AG20443 (cell line): ENCODE measurements around the gene BTBD16.
A peak's percentile ranks its signal among the peaks of the same experiment; 100 is the strongest.

Experiments
- DNase-seq: peaks from one replicate; pipeline ENCODE4 v3.0.0; 2012; ENCODE audit warnings: low spot score, mixed read lengths

Gene BTBD16

DNA sequence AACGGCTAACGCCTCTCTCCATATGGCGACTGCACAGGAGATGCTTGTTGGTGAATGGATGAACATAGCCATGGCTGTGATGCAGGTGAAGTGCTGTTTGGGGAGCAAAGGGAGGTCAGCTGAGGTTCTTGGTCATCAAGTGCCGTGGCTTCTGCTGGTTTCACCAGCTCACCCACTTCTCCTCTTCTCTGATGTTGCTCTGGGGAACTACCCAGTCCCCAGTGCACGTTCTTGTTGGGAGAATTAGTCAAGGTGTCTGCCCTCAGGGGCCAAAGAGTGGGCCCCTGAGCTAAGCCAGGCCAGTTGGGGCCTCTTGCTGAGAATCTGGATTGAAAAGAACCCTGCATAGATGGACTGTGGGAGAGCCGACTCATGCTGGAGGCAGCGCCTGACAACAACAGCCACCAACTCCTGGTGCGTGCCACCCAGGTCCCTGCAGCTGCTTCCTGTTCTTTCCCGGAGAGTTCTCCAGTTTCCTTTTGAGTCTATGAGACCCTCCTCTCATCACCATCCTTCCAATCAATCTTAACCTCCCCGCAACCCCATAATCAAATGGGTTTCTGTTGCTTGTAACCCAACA lies 3.0 kb downstream of the BTBD16 start:
- DNase-seq, result no peak

DNA sequence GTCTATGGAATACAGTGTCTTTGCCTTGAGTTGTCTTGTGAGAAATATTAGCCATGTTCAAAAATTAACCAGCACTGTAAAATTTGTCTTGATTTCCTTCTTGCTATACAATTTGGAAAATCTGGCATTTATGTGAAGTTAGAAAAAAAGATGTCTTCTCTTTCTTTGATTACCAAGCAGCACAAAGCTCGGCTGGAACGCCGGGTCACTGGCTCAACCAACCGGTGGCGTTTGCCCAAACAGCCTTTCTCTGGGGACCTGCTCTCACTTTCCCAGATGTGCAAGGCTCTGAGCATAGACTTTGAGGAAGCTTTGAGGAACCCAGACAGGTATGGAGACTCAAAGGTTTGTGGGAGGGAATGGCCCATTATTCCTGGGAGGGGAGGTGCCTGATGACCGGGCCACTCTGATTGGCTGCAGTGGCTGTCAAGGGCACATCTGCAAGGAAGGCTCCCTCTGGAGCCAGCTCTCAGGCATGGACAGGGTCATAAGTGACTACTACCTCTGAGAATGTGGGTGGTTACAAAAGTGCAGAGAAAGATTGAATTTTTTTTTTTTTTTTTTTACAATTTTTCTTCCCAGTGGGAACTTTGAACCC lies 5.6 kb downstream of the BTBD16 start:
- peak; percentile 64 for DNase-seq

DNA sequence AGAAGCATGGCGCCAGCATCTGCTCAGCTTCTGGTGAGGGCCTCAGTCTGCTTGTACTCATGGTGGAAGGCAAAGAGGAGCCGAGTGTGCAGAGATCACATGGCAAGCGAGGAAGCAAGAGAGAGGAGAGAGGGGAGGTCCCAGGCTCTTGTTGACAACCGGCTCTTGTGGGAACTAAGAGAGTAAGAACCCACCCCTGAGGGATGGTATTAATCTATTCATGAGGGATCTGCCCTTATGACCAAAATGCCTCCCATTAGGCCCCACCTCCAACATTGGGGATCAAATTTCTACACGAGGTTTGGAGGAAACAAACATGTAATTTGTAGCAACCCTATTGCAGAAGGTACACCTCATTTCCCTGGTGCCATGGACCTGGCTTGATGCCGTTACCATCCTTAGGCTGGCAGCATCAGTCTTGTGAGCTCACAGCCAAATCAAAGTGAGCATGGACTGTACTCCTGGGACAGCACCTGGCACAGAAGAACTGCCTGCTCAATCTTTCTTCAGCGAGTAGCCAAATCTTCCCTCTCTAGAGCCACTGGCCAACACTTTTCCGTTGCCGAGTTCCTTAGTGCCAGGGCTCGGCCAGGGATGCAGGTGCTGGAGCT lies 6.5 kb downstream of the BTBD16 start:
- DNase-seq, result no peak

DNA sequence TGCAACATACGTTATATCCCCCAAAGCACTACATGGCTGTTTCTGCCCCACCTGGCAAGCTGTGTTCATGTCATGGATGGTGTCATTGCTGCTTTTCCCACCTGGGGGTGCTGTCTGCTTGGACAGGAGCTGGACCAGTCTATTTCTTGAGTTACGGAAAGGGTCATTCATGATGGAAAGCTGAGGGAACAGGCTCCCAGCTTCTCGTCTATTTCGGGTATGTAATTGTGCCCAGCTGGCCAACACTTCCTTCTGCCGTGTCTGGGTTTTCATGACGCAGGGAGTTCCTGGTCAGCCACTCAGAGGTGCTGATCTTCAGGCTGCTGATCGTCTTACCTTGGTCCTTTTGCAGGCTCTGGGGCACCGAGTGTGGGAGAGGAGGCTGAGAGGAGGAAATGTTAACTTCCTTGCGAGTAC lies 8.6 kb downstream of the BTBD16 start:
- DNase-seq, result peak; percentile 66

DNA sequence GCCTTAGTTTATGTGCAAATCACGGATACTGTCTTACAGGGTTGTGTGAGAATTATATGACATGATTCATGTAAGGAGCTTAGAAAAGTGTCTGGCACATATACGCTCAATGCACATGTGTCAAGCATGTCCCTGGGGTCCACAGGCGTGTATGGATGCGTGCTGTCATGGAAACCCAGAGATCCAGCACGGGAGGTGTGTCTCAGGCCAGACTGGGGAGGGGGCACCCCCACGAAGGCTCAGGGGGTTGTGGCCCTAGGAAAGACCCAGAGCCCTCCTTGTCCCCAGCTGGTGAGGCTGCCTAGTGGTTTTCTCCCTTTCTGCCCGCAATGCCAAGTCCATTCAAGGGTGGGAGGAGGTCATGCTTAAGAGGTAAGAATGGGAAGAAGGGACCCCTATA lies 9.1 kb downstream of the BTBD16 start:
- DNase-seq, result no peak

DNA sequence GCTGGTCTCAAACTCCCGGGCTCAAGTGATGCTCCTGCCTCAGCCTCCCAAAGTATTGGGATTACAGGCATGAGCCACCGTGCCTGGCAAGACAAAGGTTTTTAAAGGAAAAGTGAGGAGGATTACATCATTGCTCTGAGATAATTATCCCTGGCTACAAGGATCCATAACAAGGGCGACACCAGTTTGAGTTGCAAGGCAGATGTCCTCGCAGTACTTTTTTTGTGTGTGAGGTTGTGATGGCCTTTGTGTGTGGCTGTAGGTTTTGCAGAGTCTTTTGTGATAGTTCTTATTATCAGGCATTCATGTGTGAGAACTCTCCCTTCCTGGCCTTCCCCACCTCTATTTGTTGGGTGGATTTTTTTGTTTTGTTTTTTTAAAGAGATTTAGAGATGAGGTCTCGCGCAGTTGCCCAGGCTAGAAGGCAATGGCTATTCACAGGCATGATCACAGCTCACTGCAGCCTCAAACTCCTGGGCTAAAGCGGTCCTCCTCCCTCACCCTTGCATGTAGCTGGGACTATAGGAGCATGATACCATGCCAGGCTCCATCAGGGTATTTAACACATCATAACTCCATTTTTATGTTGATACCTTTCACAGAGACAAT lies 10.0 kb downstream of the BTBD16 start:
- no peak for DNase-seq

DNA sequence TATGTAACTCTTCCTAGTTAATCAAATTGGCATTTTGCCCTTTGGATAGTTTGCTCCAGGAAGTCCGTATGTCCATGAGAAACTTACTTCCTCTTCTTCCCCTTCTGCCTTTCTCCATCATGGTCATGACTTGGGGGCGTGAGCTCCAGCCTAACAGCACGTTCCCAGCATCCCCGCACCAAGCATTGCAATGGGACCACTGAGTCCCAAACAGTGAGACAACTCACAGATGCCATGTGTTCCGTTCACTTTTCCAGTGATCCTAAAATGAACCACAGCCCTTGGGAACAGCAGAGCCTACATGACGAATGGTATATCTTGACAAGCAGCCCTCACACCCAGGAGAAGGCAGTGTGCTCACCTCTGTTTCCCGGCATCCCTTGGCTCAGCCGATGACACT lies 10.7 kb downstream of the BTBD16 start:
- no peak for DNase-seq

DNA sequence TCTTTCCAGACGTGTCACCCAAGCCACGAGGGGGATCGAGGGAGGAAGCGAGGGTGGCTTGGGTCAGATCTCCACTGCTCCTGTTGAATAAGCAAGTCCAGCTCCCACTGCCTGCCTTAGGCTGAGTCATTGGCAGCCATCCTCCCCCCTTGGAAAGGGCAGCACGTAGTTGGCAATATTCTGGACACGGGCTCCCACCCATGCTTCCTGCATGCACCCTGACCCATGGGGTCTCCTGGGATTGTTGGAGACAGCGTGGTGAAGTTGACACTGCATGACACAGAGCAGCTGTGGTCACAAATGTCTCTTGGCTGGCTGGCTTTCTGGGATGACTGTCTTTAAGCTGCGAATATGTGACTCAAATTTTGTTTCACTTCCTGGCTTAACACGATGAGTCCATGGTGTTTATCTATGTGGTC lies 11.2 kb downstream of the BTBD16 start:
- peak; percentile 42 for DNase-seq

DNA sequence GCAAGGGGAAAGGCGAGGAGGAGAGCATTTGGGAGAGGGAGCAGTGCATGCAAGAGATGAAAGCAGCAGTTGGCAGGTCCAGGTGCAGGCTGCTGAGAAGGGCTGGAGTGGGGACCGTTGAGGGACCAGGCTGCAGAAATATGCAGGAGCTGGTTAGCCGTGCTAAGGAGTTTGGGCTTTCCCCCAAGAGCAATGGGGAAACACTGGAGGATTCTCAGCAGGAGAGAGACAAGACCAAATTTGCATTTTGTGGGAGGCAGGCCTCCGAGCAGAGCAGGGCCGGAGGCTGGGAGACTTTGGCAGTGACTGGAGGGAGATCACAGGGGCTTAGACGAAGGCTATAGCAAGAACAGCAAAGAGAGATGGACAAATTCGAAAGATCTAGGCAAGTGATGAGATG lies 11.8 kb downstream of the BTBD16 start:
- no peak for DNase-seq

DNA sequence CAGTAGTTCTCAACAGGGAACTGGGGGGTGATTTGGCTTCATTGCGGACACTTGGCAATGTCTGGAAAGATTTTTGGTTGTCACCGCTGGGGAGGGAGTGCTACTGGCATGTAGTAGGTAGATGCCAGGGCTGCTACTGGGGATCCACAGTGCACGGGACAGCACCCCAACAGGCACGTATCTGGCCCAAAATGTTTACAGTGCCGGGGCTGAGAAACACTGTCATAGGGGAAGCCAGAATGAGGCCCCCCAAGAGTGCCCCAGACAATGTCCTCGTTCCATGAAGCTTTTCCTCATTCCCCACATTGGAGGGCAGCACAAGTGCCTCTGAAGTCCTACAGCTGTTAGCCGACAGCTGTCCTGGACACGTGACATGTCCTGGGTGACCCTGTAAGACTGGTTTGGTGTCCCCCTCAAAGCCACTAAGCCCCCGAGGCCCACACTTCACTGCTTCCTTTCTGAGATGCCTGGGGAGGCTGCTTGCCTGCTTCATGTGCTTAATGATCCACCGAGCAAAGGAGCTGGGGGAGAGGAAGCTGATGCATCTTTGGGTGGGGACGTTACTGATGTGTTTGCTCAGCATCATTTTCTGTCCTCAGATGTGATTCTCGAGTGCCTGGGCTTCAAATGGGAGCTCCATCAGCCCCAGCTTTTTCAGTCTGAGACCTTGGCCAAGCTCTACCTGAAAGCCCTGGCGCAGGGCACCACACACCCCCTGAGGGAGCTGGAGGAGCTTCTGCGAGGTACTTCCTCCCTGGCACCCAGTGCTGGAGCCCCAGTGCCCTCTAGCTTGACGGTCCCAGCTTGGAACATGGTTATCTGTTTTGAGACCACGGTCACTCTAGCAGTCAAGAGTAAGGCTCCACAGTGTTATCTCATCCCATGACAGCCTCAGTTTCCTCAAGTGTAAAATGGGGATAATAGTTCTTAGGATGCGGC lies 14.7 kb downstream of the BTBD16 start:
- DNase-seq, result no peak

DNA sequence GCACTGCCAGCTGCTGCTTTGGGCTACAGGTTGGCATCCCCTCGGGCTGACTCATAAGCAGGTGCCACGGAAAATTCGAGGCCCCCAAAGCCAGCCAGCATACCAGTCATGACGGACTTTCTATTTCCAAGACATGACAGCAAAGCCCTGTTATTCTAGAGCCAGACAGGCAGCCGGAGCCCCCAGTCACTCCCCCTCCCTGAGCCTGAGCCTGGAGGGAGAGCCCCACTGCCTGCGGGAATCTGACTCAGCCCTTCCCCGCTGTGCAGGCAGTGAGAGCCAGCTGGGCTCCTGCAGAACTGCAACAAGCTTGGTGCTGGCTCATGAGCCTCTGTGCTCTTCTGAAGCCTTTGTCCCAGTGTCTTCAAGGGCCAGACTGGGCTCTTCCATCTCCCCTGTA lies 15.8 kb downstream of the BTBD16 start:
- DNase-seq, result peak; percentile 91

DNA sequence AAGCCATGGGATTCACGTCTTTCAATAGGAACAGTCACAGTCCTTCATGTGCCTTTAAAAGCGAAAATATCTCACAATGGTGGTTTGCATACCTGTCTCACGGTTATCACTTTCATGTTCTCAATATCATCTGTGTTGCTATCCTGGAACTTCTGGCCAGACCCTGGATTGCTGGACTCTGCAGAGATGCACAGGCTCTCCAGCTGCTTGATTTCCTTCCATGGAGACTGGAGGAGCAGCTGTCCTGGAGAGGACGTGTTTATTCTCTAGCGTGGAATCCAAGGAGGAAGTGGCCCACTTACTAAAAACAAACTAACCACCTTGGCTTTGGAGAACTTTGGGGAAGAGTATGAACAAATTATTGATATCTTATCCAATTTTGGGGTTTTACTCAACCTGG lies 16.5 kb downstream of the BTBD16 start:
- DNase-seq, result no peak

DNA sequence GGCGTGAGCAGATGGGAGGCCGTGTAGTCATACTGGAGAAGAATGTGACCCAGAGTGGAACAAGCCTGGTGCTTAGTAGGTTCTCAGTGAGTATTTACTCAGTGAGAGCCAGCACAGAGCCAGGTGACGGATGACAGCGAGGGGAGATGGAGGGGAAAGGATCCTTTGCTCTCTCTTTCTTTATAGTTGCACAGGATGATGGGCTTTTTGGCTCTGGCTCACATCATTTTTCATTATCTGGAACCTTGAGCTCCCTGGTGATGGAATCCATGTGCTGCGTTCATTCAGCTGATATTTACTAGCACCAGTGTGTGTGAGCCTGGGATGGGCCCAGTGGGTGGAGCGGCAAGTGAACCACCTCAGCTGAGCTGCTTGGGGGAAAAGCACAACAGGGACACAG lies 17.2 kb downstream of the BTBD16 start:
- DNase-seq, result no peak

DNA sequence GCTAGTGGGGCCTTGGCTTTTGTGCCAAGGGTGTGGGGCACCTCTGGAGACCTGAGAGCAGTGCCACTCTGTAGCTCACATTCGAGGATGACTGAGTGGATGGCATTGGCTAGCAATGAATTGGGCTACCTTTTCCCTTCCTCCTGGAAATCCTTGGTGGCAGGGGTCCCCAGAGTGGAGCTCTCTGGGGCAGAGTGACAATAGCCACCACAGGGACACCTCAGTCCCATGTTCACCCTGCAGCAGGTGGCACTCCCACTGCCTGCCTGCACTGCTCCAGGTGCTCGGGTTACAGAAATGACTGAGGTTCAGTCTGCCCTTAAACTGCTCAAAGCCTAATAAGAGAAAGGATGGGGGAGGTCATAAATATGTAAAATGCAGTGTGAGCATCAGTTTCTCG lies 17.8 kb downstream of the BTBD16 start:
- DNase-seq, result no peak

DNA sequence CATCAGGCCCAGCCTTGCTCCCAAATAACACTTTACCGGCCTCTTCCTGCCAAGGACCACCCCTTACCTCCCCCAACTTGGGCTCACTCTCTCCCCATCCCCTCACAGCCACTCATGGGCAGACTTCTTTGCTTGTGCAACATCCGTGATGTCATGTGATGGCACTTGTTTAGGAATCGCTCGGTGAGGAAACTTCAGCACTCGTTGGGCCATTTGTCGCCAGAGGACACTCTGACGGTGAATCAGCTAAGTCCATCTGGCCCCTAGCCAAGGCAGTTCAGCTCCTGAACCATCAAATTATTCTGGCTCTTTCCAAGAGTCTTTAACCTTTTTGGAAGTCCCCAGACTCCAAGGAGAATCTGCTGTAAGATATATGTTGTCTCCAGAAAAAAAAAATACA lies 19.2 kb downstream of the BTBD16 start:
- no peak for DNase-seq

DNA sequence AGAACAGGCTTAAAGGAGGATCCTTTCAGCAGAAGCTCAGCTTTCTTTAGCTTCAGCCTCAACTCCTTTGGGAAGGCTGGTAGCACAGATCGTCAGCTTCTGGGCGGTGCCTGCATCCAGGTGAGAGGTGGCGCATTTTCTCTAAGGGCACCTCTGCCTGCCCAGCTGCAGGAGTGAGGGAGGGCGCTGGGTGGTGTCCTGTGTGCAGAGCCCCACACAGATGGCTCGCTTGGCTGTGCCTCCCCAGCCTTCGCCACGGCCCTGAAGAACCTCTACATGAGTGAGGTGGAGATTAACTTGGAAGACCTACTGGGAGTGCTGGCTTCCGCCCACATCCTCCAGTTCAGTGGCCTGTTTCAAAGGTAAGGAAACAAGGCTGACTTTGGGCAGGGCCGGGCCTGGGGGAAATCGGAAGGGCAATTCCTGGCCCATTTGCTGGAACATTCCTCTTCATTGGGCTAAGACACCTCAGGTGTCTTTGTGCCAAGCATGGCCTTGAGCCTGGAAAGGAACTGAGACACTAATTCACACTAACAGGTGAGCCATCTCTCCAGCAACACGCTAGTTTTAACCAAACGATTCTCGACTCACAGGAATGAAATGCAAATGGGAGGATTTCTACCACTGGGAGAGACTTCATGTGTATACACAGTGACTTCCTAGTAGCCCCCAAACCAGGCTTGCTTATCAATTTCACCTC lies 19.9 kb downstream of the BTBD16 start:
- DNase-seq, result no peak

DNA sequence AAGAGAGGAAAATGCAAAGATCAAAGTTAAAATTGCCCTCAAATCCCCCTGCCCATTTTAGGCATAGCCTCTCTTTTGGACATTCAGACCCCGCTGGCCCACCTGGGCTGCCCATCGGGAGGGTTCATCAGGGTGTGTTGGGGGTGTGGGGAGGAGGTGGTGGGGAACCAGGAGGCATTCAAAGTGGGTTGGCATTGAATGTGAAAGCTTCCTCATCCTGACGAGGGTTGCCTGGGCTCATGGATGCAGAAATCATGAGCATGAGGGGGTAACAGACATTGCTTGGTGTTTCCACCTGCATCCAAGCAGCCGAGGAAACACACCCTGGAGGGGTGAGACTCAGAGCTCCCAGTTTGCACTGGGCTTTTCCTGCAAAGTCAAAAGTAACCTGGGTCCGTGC lies 20.6 kb downstream of the BTBD16 start:
- DNase-seq, result no peak

DNA sequence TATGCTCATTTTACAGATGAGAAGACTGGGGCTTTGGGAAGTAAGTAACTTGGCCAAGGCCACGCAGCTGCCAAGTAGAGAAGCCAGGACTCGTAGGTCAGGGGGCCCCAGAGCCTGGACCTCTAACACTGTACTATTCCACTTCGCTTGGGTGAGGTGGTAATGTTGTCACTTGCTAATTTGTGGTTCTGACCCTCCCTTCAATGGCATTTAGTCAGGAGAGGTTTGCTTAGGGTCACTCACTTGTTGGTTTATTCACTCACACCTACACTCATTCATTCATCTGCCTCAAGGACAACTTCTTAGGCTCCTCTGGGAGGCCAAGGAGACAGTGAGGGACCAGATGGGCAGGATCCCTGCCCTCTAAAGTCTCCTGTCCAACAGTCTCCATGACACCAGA lies 21.3 kb downstream of the BTBD16 start:
- no peak for DNase-seq

DNA sequence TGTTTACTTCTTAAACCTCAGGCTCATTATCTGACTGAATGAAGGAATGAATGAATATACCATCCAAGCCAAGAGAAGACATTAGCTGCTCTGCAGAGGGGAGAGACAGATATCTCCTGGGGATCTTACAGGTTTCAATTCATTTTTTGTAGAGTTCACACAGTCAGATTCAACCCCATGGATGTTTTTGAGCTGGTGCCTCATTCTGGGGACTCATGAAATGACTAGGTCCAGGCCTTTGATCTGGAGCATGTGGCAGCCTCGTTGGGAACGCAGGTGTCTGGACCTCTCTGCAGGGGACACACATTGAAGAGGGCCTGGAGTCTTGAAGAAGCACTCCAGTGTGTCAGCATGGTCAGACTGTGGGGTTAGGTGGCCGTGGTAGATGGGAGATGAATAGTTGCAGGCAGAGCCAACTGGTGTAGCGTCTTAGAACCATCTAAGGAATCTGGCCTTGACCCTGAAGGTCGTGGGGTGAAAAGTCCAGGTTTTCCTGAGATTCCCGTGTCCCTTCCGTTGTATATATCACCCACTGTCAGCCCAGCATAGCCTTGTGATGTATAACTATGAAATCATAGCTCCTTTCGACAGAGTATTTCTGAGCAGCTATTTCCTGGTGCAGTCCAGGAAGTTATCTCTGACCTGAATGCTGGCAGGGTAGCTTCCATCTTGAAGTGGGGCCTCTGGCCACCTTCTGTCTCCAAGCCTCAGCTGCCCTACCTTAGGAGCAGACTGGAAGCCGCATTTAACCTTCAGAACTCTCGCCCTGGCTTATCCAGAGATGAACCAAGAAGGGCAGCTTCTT lies 22.3 kb downstream of the BTBD16 start:
- no peak for DNase-seq

DNA sequence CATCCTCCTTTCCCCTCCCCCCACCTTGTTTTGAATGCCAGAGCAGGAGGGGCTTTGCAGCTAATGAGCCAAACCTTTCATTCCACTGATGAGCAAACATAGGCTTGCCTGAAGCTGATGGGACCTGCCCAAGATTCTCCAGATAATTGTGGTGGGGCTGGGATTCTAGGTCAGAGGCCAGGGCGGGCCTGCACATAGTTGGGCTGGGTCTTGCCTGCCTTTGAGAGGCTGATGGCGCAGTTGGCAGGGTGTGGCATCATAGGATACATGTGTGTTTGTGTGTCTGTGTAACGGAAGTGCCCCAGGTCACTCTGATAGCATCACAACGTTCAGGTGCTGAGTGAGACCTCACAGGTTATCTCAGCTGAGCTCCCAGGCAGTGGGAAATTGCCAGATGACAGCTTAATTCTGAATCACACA lies 22.9 kb downstream of the BTBD16 start:
- DNase-seq, result no peak
